Measurements from ENCODE around the gene AGPAT4. TPM values are rescaled to one million over a fixed set of nuclear protein-coding genes. Genes with fewer than 3 reads are reported as not detected.

AGPAT4 gene
- total RNA-seq, 1 experiment from 2014 or later = 22.0 TPM

DNA sequence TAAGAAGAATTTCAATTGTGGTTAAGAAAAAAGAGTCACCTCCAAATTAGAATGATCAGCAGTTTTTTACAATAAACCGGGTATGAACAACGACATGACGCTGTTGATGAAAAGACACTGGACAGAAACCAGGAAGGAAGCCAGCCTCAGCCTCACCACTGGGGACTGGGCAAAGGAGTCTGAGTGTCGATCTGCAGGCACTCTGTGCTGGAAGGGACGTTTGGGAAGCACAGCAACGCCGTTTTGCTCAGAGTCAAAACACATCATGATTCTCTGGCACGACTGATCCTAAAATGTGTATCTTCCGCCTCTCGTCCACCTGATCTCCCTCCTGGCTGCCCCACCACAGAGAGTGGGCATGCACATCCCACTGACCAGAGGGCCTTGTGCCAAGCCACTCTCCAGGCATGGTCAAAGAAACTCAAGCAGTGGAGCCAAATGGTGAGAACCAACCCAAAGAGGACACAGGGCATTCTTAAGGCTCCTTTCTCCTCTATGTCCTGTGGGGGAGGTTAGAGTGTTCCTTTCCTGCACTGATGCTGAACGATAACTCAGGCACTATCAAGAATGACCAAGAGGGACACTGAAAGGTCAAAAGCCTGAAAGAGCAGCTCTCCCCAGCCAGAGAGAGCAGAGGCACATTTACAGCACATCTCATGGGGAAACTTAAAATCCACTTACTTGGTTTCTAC lies 68.8 kb downstream of the AGPAT4 start:
- no peak for TF ChIP-seq CTCF (conservative IDR thresholded peaks at IDR 0.05)
- H2BK120ac ChIP-seq (ENCODE audit: low read depth, low read length, poor library complexity, severe bottlenecking) = no peak overlapping the region
- no peak overlapping the region for H2BK5ac ChIP-seq (ENCODE audit: insufficient read length, low read length)
- H3K56ac ChIP-seq (ENCODE audit: insufficient read length, low read depth, low read length) = no peak overlapping the region
- H3K27ac ChIP-seq (ENCODE audit: insufficient read length, low read depth, low read length) = no peak overlapping the region
- peaks cover 7% of the 10 kb centered on the region for H3K9me3 ChIP-seq (ENCODE audit: control insufficient read depth, low read depth, low read length)
- Mint-ChIP-seq H3K36me3 (ENCODE audit: insufficient read depth in 1 of 3, low read depth in 3 of 3) (peaks cover 26 to 35% (median 30%) of the 10 kb centered on the region in 3 experiments), H3K9me3 (peaks cover 12 to 24% of the 10 kb centered on the region in 2 experiments), H3K27ac (no peak overlapping the region), H3K4me3 (no peak overlapping the region), H3K4me1 (peaks cover 31 to 33% of the 10 kb centered on the region in 2 experiments), H3K27me3 (ENCODE audit: low read depth) (no peaks in the 10 kb centered on the region)
- no peak overlapping the region for H3T11ph ChIP-seq (ENCODE audit: low read length)
- peaks cover 2% of the 10 kb centered on the region for H3K79me2 ChIP-seq (ENCODE audit: insufficient read depth, low read length)
- no peak overlapping the region for H4K8ac ChIP-seq (replicated peaks; ENCODE audit: insufficient read length, low read depth, low read length)
- H3K14ac ChIP-seq (ENCODE audit: insufficient read depth, low read length) = no peak overlapping the region
- WGBS (ENCODE audit: extremely low coverage, insufficient read length, low lambda C conversion rate) = no CpG with 5 or more reads among the region's 11 CpGs
- H2AFZ ChIP-seq (ENCODE audit: low read length) = no peak overlapping the region
- no peak overlapping the region for H3K18ac ChIP-seq (ENCODE audit: insufficient read length, low read depth, low read length)
- no peaks in the 10 kb centered on the region; the same call in 1 of the 2 replicates for H3K4me1 ChIP-seq (ENCODE audit: insufficient read depth, low read length)
- no peak overlapping the region for H4K5ac ChIP-seq (ENCODE audit: insufficient read length, low read depth, low read length)
- H3K4ac ChIP-seq (ENCODE audit: low read depth, low read length) = no peak overlapping the region
- no peaks in the 10 kb centered on the region for H4K20me1 ChIP-seq (ENCODE audit: control insufficient read depth, insufficient read depth, insufficient read length)
- no peak overlapping the region for H2BK12ac ChIP-seq (ENCODE audit: insufficient read length, low read depth, low read length)
- H3K79me1 ChIP-seq (ENCODE audit: insufficient read depth, low read depth, low read length, poor library complexity, severe bottlenecking) = no peaks in the 10 kb centered on the region
- H3K23me2 ChIP-seq (ENCODE audit: insufficient read length, low read depth, low read length, poor library complexity, severe bottlenecking) = no peaks in the 10 kb centered on the region
- no peak for DNase-seq
- no peaks in the 10 kb centered on the region for H3K27me3 ChIP-seq (ENCODE audit: insufficient read depth, low read length)
- H2BK20ac ChIP-seq (ENCODE audit: low read depth, low read length, poor library complexity, severe bottlenecking) = no peak overlapping the region
- H2BK15ac ChIP-seq (ENCODE audit: low read depth, low read length) = no peak overlapping the region
- H3K9ac ChIP-seq (ENCODE audit: extremely low read depth, insufficient read length, low read length) = no peak overlapping the region
- no peak overlapping the region for H2AK5ac ChIP-seq (ENCODE audit: insufficient read length, low read length)
- H3K23ac ChIP-seq (ENCODE audit: insufficient read length, low read depth, low read length) = no peak overlapping the region
- H3K4me2 ChIP-seq (ENCODE audit: insufficient read depth, insufficient read length, low read length) = no peak overlapping the region
- no peak overlapping the region for H4K91ac ChIP-seq (ENCODE audit: insufficient read length, low read depth, low read length)
